DMS53 treated with DMSO at 0.1 percent for 48 hours (cell line): ENCODE data around the gene TXNRD1.
"Not testable (repeated sequence)": the region's sequence is repeated elsewhere in the genome, so short reads cannot be mapped to it uniquely, and the experiment has no call there.

Source experiments
- DNase-seq: peaks from one replicate; lab custom pipeline; 2025; ENCODE audit not compliant: unreplicated experiment; lab: John Stamatoyannopoulos, UW

The TXNRD1 gene

DNA sequence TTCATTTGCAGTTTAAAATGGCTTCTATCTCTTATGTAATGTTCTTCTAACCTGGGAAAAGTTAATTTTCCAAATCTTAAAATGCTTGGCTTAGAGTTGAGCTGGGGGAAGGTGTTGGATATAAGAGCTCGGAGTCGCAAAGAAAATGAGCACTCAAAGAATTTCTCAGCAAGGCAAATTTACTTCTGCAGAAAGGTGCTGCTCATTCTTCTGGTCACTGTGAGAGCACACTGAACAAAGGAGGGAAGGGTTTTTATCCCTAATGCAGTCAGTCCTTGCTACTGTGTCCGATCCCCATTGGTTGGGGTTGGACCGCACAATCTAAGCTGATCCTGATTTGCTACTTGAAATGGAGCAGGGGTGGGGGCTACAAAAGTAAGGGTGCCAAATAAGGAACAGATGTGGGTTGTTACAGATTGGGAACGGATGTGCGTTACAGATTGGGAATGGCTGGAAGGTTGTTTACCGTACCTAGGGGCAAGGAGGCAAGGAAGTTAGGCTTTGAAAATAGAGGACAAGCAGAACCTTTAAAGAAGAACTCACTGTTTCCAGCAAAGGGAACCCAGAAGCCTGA lies 19.4 kb downstream of the TXNRD1 start:
- DNase-seq, result no peak

DNA sequence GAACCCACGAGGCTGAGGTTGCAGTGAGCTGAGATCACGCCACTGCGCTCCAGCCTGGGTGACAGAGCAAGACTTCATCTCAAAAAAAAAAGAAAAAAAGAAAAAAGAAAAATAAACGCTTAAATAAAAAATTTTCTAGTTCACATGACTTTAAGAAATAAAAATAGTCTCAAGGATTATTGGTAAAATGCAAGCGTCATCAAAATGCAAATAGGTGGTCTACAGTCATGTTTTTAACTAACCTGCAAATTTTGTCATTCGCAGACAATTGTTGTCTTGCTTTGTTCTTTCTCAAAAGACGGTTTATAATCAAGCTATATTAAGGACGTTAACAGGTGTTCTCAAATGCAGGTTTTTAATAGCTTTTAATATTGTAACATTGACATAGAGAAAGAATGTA lies 22.4 kb downstream of the TXNRD1 start:
- DNase-seq, result no peak

DNA sequence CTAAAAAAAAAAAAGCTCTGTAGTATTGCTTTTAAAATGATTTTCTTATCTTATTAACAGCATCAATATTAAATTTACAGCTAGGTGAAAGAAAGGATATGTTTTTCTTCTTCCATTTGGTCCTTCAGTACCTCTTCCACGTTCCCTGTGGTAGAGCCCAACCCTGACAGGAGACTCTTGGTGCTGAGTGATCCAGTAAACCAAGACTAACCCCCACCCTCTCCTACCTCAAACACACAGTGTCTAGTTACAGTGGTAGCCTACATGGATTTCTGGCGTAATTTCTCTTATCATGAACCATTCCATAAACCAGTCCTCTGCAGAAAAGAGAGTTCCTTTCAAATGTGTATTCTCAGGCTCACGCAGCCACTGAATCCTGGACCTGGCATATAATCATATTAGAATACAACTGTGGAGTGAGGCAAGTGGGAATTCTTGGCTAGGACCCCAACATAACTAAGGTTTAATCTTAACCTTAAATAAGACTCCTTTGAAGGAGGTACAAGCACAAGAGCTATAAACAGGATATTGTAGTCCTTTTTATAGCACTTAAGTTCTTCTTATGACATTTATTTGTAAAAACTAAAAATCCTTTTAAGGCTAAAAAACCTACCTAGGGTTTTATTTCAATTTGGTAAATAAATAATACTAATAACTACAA lies 27.1 kb downstream of the TXNRD1 start:
- no peak for DNase-seq

DNA sequence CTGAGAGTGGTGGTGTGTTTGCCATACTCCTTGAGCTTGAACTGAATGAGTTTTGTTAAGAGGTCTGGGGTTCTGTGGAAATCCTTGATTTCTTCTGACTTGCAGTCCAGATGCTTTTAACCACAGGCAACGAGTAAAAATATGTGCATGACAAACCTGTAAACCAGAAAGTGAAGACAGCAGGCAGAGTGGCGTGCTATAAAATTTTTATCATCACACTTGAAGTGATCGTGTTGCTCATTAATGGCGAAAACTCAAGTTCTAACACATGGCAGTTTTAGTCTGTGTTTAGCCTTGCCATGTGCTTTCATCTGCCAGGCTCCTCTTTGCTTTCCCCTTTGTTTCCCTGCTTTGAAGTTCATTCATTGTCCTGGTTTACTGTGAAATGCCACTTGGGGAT lies 28.0 kb downstream of the TXNRD1 start:
- no peak for DNase-seq

DNA sequence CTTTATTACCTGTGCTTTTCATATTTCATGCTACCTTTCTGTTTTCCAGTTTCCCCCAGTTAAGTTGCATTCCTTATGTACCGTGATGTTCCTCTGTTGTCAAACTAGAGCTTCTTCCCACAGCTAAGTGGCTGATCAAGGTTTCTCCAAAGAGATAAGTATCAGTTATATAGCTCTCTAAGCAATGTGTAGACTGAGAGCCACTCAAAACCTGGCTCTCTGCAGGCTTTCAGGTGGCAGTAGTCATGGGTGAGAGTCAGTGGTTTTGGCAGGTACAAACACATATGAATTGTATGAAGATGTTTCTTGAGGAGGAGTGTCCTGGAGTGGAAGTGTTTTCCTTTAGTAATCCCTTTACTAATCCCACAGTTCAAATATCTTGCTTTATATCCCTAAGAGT lies 28.4 kb downstream of the TXNRD1 start:
- no peak for DNase-seq

DNA sequence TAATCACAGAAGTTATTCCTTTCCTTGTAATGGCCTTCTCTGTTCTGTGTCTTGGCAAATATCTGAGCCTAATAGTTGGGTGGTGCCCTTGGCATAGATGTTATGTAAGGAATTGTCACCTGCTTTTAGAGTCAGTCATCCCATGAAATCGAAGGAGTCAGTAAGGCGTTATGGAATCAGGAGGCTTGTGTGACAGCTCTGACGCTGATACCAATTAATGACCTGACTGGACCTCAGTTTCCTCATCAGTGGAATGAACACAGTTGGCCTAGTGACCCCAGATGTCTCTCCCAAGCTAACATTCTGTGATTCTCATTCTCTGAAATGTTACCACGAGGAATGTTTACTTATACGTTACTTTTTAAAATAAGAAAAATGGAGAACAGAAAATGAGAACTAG lies 32.1 kb downstream of the TXNRD1 start:
- no peak for DNase-seq

DNA sequence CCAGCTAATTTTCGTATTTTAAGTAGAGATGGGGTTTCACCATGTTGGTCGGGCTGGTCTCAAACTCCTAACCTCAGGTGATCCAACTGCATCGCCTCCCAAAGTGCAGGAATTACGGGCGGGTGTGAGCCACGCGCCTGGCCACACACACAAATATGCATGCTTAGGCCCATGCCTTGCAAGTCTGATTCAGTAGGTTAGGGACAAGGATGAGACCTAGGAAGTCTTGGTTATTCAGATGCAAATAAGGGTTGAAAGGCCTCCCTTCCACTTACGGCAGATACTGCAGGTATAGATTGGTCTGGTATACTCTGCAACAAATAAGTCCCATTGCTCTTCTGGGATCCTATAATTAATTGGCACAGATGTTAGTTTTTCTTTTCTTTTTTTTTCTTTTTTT lies 32.9 kb downstream of the TXNRD1 start:
- DNase-seq, result no peak

DNA sequence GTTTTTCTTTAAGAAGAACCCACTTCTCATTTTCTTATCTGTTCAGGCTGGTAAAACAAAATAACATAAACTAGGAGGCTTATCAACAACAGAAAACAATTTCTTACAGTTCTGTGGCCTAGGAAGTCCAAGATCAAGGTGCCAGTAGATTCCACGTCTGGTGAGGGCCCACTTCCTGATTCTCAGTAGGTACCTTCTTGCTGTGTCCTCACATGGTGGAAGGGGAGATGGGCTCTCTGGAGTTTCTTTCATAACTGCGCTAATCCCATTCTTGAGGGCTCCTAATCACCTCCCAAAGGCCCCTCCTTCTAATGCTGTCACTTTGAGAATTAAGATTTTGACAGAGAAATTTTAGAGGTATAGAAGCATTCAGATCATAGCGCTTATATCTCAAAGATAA lies 33.4 kb downstream of the TXNRD1 start:
- no peak for DNase-seq

DNA sequence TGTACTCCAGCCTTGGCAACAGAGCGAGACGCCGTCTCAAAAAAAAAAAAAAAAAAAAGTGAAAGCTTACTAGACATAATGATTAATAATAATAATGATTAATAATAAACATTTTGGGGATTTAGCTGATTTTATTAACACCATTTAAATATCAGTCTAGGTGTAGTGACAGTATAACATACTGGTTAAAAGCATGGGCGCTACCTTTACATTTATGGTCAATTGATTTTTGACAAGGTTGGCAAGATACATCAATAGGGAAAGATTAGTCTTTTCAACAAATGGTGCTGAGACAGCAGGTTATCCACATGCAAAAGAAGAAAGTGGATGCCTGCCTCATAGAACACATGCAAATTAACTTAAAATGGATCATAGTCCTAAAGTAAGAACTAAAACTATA lies 34.3 kb downstream of the TXNRD1 start:
- no peak for DNase-seq

DNA sequence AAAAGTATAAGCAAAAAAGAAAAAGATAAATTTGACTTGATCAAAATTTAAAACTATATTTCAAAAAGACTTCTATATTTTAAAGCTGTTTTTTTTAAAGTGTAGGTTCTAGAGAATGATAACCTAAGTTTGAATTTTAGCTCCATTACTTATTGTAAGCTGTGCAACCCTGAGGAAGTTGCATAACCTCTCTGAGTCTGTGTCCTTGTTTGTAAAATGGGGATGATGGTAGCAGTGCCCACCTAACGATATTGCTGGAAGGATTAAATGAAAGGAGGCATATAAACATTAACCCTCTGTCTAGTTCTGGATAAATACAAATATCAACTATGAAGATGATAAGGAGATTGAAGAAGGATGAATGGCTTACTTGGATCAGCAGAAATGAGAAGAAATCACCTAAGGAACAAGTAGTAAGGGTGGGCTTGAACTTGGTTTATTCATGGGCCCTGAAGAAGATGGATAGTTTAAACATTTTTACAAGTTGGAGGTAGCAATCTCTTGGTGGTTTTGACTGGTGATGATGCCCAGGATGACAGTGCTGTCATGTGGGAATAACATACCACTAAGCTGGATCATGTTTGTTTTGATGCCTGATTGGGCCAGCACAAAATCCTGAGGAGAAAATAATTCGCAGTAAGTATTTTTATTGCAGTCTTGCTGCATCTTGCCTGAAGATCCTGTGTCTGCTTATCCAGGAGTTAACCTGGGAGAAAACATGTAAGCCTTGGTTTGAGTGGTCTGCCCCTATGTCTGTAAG lies 35.0 kb downstream of the TXNRD1 start:
- no peak for DNase-seq

DNA sequence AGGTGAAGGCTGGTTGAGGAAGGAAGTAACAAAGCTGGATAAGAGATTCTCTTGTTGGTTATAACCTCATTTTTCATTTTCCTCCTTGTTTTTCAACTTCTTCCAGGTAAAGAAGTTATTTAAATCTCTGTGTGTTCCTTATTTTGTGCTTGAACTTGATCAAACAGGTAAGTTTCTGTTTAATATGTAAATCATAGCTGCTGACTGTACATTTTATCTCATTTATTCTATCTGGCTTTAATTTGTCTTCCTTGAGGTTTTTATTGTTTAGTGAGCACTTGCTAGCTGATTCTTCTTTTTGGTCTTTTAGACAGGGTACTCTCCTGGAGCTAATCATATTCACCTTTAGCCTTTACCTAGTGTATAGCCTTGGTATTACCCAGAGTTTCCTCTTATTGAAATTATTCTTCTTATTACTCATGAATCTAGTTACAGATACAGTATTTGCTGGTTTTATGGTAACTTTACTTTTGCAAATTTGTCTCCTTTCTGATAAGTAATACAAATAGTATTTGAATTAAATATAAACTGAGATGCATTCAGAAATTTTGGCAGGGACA lies 42.4 kb downstream of the TXNRD1 start:
- DNase-seq, result no peak

DNA sequence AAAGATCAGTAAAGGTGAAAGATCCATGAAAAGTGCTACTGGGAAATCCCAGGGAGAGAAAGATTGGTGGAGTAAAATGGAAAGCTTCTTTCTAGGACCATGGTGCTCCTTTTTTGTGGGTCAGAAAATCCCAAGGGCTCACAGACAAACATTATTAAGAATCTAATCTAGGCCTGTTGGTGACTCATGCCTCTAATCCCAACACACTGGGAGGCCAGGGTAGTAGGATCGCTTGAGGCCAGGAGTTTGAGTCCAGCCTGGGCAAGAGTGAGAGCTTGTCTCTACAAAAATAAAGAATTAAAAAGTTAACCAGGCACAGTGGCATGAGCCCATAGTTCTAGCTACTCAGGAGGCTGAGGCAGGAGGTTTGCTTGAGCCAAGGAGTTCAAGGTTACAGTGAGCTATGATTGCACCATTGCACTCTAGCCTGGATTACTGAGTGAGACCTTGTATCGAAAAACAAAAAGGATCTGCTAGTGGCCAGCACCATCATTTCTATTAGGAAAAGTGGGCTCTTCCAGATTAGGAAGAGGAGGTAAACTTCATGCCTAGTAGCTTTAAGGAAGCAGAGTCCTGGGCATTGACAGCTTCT lies 43.0 kb downstream of the TXNRD1 start:
- DNase-seq, result no peak

DNA sequence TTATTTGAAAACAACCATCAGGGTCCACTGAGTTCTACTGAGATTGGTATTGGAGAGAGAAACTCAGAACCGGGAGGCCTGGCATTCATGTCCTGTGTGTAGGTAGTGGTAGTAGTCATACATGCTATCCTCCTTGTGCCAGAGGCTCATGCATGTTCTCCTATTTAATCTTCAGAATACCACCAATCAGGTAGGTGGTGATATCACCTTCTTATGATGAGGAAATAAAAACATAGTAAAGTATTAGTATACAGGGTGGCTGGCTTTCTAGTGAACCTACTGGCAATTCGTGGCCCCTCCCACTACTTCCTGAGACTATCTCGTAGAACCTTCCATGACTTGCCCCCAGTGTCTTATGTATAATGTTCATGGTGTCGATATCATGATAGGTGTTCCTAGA lies 47.4 kb downstream of the TXNRD1 start:
- no peak for DNase-seq

DNA sequence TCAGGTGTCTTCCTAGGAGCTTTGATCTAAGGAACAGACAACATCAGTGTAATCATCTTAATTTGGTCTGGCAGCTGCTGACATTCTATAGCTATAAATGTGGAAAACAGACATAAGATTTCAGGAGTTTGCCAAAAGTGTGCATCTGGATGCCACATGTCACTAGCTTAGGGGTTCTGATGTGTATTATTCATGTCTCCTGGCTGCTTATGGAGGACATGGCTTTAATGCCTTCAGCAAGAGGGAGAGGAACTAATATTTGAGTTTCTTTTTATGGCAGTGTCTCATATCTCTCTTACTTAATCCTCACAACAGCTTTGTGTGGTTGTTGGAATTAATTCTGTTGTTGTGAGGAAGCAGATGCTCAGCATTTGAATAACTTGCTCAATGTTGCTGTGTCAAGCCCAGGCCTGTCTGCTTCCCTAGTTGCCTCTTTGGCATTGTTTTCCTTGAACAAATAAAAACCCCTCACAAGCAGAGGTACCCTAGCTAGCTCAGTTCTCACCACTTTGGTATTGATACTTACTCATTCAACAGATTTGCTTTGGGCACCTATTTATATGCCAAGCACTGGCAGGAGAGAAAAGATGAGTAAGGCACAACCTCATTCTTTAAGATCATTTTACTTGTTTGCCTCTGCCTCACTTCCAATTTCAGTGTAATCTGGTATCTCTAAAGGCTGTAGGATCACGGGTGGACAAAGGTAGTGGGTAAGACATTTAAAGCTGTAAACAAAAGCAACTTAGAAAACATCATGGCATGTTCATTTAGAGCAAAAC lies 48.2 kb downstream of the TXNRD1 start:
- no peak for DNase-seq

DNA sequence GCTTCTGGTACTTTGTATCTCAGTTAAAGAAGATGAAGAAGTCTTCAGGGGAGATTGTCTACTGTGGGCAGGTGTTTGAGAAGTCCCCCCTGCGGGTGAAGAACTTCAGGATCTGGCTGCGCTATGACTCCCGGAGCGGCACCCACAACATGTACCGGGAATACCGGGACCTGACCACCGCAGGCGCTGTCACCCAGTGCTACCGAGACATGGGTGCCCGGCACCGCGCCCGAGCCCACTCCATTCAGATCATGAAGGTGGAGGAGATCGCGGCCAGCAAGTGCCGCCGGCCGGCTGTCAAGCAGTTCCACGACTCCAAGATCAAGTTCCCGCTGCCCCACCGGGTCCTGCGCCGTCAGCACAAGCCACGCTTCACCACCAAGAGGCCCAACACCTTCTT lies 49.9 kb downstream of the TXNRD1 start:
- not testable (repeated sequence) for DNase-seq

DNA sequence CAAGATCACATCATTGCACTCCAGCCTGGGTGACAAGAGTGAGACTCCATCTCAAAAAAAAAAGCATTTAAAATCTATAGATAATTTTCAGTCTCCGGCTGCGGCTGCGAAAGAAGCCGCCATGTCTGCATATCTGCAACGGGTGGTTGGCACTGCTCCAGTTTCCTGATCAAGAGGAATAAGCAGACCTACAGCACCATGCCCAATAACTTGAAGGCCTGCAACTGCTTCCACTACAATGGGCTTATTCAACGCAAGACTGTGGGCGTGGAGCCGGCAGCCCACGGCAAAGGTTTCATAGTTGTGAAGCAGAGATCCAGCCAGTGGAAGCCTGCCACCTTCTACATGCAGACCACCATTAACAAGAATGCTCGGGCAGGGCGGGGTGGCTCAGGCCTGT lies 57.4 kb downstream of the TXNRD1 start:
- DNase-seq, result no peak

DNA sequence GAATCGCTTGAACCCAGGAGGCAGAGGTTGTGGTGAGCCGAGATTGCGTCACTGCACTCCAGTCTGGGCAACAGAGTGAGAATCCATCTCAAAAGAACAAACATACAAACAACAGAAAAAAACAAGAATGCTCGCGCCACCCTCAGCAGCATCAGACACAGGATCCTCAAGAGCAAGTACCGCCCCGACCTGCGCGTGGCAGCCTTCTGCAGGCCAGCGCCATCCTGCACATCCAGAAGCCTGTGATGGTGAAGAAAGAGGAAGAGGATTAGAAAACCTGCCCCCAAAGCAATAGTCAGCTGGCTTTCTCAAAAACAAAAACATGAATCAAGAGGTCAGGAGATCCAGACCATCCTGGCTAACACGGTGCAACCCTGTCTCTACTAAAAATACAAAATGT lies 57.9 kb downstream of the TXNRD1 start:
- no peak for DNase-seq

DNA sequence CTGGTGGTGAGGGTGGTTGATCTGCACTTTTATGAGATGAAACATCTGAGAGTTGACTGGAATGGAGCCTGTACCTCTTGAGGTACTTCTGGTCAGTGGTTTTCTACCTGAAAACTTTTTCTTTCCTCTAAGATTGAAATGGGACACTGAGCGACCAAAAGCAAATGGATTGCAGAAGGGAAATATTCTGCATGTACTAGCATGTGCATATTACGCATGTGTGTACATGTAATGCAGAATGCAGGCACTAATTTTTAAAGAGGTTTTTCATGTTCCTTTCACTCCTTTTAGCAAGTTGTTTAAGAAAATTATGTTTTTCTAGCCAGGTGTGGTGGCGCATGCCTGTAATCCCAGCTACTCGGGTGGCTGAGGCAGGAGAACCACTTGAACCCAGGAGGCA lies 59.2 kb downstream of the TXNRD1 start:
- no peak for DNase-seq

DNA sequence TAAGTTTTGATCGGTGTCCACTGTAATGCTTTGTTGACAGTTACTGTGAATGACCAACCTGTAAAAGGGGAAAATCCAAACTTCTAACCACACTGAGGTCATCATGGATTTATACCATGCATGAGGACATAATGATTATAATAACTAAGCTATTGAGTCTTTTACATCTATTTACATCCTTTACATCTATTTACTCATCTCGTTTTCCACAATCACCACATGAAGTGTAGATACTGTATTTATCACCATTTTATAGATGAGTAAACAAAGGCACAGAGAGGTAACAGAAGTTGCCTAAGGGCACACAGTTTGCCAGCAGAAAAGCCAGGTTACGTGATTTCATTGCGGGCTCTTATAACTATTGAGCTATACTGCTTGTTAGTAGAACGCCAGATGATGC lies 60.1 kb downstream of the TXNRD1 start:
- DNase-seq, result no peak

DNA sequence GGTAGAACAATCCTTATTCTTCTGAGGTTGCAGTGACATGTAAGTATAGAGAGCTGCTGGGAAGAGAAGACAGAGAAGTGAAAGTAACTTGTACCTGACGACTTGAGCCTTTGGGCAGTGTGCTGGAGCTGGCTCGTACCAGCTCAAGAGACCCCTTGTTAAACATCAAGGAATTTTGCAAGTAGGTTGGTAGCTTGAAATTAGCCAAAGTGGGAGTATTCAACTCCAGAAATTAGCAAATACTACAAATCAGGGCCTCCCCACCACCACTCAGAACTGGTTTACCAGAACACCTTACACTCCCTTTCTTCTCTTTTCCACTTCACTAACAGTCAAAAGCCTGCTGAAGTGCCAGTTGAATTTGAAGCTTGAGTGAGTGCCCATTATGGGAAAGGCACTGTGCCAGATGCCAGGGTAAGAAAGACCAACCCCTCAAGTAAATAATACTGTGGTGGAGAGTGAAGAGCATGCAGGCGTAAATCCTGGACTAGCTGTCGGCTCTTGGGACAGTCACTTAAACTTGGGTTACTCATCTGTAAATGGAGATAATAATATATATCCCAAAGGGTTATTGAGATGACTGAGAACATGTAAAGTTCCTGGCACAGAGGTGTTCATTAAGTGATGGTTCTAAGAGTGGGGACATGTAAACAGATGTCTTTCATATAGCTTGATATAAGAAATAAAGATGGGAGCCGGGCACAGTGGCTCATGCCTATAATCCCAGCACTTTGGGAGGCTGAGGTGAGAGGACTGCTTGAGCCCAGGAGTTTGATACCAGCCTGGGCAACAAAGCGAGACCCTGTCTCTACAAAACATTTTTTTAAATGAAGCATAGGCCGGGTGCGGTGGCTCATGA lies 60.9 kb downstream of the TXNRD1 start:
- peak; percentile 94 for DNase-seq
